ENCODE data around the gene ZNF385C.

ZNF385C gene

DNA sequence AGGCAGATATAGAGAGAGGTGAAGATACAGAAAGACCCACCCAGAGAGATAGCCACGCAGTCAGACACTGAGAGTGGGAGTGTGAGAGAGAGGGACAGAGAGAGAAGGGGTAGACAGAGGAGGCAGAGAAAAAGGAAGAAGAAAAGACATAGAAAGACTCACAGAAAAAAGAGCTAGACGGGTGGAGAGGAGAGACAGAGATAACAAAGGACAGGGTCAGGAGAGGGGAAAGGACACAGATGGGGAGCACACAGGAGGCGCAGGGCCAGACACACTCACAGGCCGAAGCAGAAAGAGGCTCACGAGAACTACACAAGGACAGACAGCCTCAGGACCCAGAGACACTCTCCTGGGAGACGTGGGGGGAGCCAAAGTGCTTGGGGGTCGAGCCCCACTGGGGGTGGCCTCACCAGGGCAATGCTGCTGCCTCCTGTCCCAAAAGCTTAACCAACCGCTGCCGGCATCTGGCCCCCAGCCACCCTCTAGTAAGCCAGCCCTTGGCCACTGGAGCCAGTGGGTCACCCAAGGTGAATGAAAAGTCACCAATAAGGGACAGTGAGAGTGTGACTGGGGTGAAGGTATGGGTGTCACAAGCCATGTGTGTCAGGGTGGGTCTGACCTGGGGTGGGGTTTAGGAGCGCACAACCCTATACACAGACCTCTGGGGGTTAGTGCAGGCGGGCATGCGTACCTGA, 3.8 kb downstream of the ZNF385C start:
- H3K4me3 ChIP-seq (ENCODE audit: low read depth, low read length): no peak overlapping the region
- TF ChIP-seq, protein P1, sequence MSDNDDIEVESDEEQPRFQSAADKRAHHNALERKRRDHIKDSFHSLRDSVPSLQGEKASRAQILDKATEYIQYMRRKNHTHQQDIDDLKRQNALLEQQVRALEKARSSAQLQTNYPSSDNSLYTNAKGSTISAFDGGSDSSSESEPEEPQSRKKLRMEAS (IDR thresholded peaks at IDR 0.05; ENCODE audit: low read depth, low read length): no peak
- TF ChIP-seq MYC (IDR thresholded peaks at IDR 0.05; ENCODE audit: low read depth, low read length) (no peak), POLR2A (IDR thresholded peaks at IDR 0.05; ENCODE audit: extremely low read depth, insufficient read length) (no peak)
- TF ChIP-seq, protein P2, sequence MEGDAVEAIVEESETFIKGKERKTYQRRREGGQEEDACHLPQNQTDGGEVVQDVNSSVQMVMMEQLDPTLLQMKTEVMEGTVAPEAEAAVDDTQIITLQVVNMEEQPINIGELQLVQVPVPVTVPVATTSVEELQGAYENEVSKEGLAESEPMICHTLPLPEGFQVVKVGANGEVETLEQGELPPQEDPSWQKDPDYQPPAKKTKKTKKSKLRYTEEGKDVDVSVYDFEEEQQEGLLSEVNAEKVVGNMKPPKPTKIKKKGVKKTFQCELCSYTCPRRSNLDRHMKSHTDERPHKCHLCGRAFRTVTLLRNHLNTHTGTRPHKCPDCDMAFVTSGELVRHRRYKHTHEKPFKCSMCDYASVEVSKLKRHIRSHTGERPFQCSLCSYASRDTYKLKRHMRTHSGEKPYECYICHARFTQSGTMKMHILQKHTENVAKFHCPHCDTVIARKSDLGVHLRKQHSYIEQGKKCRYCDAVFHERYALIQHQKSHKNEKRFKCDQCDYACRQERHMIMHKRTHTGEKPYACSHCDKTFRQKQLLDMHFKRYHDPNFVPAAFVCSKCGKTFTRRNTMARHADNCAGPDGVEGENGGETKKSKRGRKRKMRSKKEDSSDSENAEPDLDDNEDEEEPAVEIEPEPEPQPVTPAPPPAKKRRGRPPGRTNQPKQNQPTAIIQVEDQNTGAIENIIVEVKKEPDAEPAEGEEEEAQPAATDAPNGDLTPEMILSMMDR (IDR thresholded peaks at IDR 0.05; ENCODE audit: low read depth, low read length): no peak
- DNase-seq (ENCODE audit: low read depth): no peak

- TF ChIP-seq, protein P2 (IDR thresholded peaks at IDR 0.05; ENCODE audit: low read depth, low read length): no peak
- no peak for TF ChIP-seq MYC (IDR thresholded peaks at IDR 0.05; ENCODE audit: low read depth, low read length)
- TF ChIP-seq, protein P1 (IDR thresholded peaks at IDR 0.05; ENCODE audit: low read depth, low read length): no peak
- no peak overlapping the region for H3K4me3 ChIP-seq (ENCODE audit: low read depth, low read length)
- DNase-seq (ENCODE audit: low read depth): no peak
These were observed 5.3 kb downstream of the ZNF385C start for GRCh38 chr17:42092939-42093338.

DNA sequence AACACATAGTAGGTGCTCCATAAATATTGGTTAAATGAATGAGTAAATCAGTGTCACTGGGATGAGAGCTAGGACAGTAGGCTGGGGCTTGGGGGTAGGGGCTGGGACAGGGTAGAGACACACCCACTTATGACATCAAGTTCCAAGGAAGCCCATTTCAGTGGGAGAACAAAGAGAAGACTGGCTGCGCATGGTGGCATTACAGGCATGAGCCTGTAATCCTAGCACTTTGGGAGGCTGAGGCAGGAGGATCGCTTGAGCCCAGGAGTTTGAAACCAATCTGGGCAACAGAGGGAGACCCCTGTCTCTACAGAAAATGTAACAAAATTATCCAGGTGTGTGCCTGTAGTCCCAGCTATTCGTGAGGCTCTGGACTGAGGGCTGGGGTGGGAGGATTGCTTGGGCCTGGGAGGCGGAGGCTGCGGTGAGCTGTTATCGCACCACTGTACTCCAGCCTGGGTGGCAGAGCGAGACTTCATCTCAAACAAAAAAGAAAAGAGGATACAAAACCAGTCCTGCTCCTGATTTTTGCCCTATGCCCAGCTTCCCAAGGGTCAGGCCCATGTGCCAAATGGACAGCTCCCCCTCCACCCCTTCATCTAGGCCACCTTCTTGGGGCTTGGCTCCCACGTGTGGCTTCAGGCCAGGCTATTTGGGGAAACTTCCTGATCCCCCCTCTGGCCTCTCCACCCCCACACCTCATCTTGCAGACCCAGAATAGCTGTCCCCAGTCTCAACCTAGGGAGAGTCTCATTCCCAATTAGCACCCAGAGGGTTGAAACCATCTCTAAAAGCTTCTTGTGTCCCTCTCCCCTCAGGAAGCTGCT, 7.1 kb downstream of the ZNF385C start:
- H3K4me3 ChIP-seq (ENCODE audit: low read depth, low read length): no peak overlapping the region
- DNase-seq (ENCODE audit: low read depth): no peak
- TF ChIP-seq, protein P1 (IDR thresholded peaks at IDR 0.05; ENCODE audit: low read depth, low read length): no peak
- TF ChIP-seq MYC (IDR thresholded peaks at IDR 0.05; ENCODE audit: low read depth, low read length): no peak
- TF ChIP-seq, protein P2 (IDR thresholded peaks at IDR 0.05; ENCODE audit: low read depth, low read length): no peak
- TF ChIP-seq POLR2A (IDR thresholded peaks at IDR 0.05; ENCODE audit: extremely low read depth, insufficient read length): no peak

DNA sequence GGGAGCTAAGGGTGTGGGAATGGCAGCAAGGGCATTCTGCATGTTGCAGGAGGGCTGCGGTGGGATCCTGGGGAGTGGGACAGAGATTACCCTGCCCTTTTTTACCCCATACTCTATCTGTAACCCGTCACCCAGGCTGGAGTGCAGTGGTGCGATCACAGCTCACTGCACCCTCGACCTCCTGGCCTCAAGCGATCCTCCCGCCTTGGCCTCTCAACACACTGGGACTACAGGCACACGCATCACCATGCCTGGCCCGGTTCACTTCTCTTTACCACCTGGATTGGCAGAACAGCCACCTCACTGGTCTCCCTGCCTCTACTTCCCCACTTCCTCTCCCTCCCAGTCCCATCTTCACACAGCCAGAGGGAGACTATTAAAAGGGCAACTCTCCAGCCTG, 9.5 kb downstream of the ZNF385C start:
- TF ChIP-seq POLR2A (IDR thresholded peaks at IDR 0.05; ENCODE audit: extremely low read depth, insufficient read length) (no peak), MYC (IDR thresholded peaks at IDR 0.05; ENCODE audit: low read depth, low read length) (no peak)
- TF ChIP-seq, protein P1 (IDR thresholded peaks at IDR 0.05; ENCODE audit: low read depth, low read length): no peak
- TF ChIP-seq, protein P2 (IDR thresholded peaks at IDR 0.05; ENCODE audit: low read depth, low read length): no peak
- DNase-seq (ENCODE audit: low read depth): no peak
- no peak overlapping the region for H3K4me3 ChIP-seq (ENCODE audit: low read depth, low read length)

GRCh38 chr17:42087736-42088705, 10.3 kb downstream of the ZNF385C start:
- no peak for DNase-seq (ENCODE audit: low read depth)
- TF ChIP-seq MYC (IDR thresholded peaks at IDR 0.05; ENCODE audit: low read depth, low read length): no peak
- TF ChIP-seq, protein P1 (IDR thresholded peaks at IDR 0.05; ENCODE audit: low read depth, low read length): no peak
- no peak for TF ChIP-seq POLR2A (IDR thresholded peaks at IDR 0.05; ENCODE audit: extremely low read depth, insufficient read length)
- TF ChIP-seq, protein P2 (IDR thresholded peaks at IDR 0.05; ENCODE audit: low read depth, low read length): no peak
- no peak overlapping the region for H3K4me3 ChIP-seq (ENCODE audit: low read depth, low read length)

Measured in NB4 (cell line).